GM10266 (cell line): ENCODE data around the gene PDE3B.
"Not testable (repeated sequence)": the region's sequence is repeated elsewhere in the genome, so short reads cannot be mapped to it uniquely, and the experiment has no call there.

Experiments used
- DNase-seq: peaks from one replicate; pipeline ENCODE4 v3.0.0; 2012; ENCODE audit errors: extremely low spot score
- TF ChIP-seq, protein P1 (sequence below): IDR thresholded peaks from 2 replicates; pipeline ENCODE4 v1.5.1; 2012; ENCODE audit warnings: mild to moderate bottlenecking, low read depth; ENCODE audit not compliant: control insufficient read depth, insufficient read depth; ENCODE audit errors: missing control alignments

The PDE3B gene

DNA sequence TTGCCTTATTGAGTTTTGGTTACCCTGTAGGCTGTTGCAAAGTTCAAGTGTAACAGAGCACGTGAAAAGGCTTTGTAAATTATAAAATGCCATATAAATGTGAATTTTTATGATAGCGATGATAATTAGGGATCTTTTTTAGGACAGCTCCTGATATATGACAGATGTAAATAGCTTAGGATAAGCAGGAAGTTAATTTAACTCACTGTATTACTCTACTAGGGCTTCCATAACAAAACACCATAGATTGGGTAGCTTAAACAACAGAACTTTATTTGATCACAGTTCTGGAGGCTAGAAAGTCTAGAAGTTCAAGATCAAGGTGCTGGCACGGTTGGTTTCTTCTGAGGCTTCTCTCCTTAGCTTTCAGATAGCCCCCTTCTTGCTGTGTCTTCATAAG, 17.0 kb upstream of the PDE3B start:
- TF ChIP-seq, protein P1, sequence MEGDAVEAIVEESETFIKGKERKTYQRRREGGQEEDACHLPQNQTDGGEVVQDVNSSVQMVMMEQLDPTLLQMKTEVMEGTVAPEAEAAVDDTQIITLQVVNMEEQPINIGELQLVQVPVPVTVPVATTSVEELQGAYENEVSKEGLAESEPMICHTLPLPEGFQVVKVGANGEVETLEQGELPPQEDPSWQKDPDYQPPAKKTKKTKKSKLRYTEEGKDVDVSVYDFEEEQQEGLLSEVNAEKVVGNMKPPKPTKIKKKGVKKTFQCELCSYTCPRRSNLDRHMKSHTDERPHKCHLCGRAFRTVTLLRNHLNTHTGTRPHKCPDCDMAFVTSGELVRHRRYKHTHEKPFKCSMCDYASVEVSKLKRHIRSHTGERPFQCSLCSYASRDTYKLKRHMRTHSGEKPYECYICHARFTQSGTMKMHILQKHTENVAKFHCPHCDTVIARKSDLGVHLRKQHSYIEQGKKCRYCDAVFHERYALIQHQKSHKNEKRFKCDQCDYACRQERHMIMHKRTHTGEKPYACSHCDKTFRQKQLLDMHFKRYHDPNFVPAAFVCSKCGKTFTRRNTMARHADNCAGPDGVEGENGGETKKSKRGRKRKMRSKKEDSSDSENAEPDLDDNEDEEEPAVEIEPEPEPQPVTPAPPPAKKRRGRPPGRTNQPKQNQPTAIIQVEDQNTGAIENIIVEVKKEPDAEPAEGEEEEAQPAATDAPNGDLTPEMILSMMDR, result no peak
- no peak for DNase-seq

DNA sequence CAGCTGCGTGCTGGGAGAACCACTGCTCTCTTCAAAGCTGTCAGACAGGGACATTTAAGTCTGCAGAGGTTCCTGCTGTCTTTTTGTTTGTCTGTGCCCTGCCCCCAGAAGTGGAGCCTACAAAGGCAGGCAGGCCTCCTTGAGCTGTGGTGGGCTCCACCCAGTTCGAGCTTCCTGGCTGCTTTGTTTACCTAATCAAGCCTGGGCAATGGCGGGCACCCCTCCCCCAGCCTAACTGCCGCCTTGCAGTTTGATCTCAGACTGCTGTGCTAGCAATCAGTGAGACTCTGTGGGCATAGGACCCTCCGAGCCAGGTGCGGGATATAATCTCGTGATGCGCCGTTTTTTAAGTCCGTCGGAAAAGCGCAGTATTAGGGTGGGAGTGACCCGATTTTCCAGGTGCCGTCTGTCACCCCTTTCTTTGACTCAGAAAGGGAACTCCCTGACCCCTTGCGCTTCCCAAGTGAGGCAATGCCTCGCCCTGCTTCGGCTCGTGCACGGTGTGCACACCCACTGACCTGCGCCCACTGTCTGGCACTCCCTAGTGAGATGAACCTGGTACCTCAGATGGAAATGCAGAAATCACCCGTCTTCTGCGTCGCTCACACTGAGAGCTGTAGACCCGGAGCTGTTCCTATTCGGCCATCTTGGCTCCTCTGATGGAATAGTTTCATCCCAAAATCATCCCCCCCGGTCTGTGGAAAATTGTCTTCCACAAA, 9.9 kb upstream of the PDE3B start:
- not testable (repeated sequence) for DNase-seq

- no peak for DNase-seq
- TF ChIP-seq, protein P1, result no peak
Observed at GRCh38 chr11:14634813-14635212, 8.8 kb upstream of the PDE3B start.

DNA sequence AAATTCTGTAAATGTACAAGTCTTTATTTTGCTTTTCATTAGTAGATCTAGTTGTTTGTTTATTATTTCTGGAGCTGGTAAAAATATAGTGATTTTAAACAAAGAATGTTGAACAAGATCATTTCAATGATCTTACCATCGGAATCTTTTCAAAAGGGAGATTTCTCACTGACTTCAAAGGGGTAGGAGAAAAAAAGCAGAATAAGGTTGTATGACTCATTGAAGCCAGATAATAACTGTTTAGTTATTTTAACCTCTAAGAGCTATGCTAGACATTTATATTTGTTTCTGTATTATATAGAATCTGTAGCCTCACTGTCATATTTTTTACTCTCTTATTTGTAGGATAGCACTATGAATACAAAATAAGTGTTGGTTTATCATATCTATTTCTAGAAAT, 8.1 kb upstream of the PDE3B start:
- DNase-seq, result no peak
- TF ChIP-seq, protein P1, result no peak

GRCh38 chr11:14636119-14636518, 7.5 kb upstream of the PDE3B start:
- DNase-seq, result no peak
- TF ChIP-seq, protein P1, result no peak

- TF ChIP-seq, protein P1, result no peak
- no peak for DNase-seq
Observed at GRCh38 chr11:14637868-14638409, 5.7 kb upstream of the PDE3B start.

DNA sequence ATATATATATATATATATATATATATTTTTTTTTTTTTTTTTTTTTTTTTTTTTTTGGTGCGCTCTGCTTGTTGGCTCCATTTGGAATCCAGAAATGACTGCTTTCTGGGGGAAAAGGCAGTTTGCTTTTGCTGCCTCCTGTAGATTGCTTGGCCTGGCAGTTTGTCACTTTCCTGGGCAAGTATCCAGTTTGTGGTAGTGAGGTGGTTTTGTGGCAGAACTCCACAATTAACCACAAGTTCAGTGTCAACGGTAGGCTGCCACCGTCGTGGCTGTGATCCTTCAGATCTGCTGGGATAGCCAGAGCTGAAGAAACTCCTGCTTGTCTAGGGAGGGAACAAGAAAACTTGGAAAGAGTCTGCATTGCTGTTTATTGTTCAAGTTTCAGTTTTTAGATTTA, 5.0 kb upstream of the PDE3B start:
- no peak for DNase-seq
- TF ChIP-seq, protein P1, result no peak
